ENCODE data around the gene PRICKLE1.

The PRICKLE1 gene

GRCh38 chr12:42524716-42525115, 64.8 kb downstream of the PRICKLE1 start:
- no peak for TF ChIP-seq EZH2phosphoT487 (IDR thresholded peaks at IDR 0.05; ENCODE audit: borderline replicate concordance)
- no peak for TF ChIP-seq CTCF (conservative IDR thresholded peaks at IDR 0.05; ENCODE audit: low read length)
- no peaks in the 10 kb centered on the region for H3K9me2 ChIP-seq (replicated peaks; ENCODE audit: low read depth, low read length)
- H2AFZ ChIP-seq (ENCODE audit: low read length): no peak overlapping the region
- no peaks in the 10 kb centered on the region for H3K36me3 ChIP-seq (ENCODE audit: insufficient read depth, low read length)
- H3K9me3 ChIP-seq (ENCODE audit: insufficient read depth, low read depth, low read length): no peaks in the 10 kb centered on the region
- no peak overlapping the region for H3K9ac ChIP-seq (ENCODE audit: low read depth, low read length, poor library complexity, severe bottlenecking)
- H3K4me3 ChIP-seq (ENCODE audit: low read length, poor library complexity, severe bottlenecking): no peak overlapping the region
- H4K20me1 ChIP-seq (ENCODE audit: insufficient read depth, low read length, poor library complexity, severe bottlenecking): no peaks in the 10 kb centered on the region
- no peak overlapping the region for H3K4me2 ChIP-seq (ENCODE audit: low read depth, low read length, poor library complexity, severe bottlenecking)
- H3K79me2 ChIP-seq (ENCODE audit: insufficient read depth, low read length): no peaks in the 10 kb centered on the region
- H3K27me3 ChIP-seq (ENCODE audit: insufficient read depth, low read length, poor library complexity, severe bottlenecking): no peaks in the 10 kb centered on the region
- H3K4me1 ChIP-seq (ENCODE audit: insufficient read depth, low read length, poor library complexity, severe bottlenecking): no peaks in the 10 kb centered on the region
- no peaks in the 10 kb centered on the region for H3F3A ChIP-seq (ENCODE audit: low read depth)

GRCh38 chr12:42516573-42516972, 73.0 kb downstream of the PRICKLE1 start:
- no peak for TF ChIP-seq EZH2phosphoT487 (IDR thresholded peaks at IDR 0.05; ENCODE audit: borderline replicate concordance)
- no peak for TF ChIP-seq CTCF (conservative IDR thresholded peaks at IDR 0.05; ENCODE audit: low read length)
- no peak overlapping the region for H3K4me3 ChIP-seq (ENCODE audit: low read length, poor library complexity, severe bottlenecking)
- H3K9me2 ChIP-seq (replicated peaks; ENCODE audit: low read depth, low read length): no peaks in the 10 kb centered on the region
- H3K4me1 ChIP-seq (ENCODE audit: insufficient read depth, low read length, poor library complexity, severe bottlenecking): no peaks in the 10 kb centered on the region
- no peaks in the 10 kb centered on the region for H3K79me2 ChIP-seq (ENCODE audit: insufficient read depth, low read length)
- no peak overlapping the region for H3K4me2 ChIP-seq (ENCODE audit: low read depth, low read length, poor library complexity, severe bottlenecking)
- no peaks in the 10 kb centered on the region for H4K20me1 ChIP-seq (ENCODE audit: insufficient read depth, low read length, poor library complexity, severe bottlenecking)
- H3K9me3 ChIP-seq (ENCODE audit: insufficient read depth, low read depth, low read length): no peaks in the 10 kb centered on the region
- no peak overlapping the region for H2AFZ ChIP-seq (ENCODE audit: low read length)
- H3K27me3 ChIP-seq (ENCODE audit: insufficient read depth, low read length, poor library complexity, severe bottlenecking): no peaks in the 10 kb centered on the region
- H3K9ac ChIP-seq (ENCODE audit: low read depth, low read length, poor library complexity, severe bottlenecking): no peak overlapping the region
- H3K36me3 ChIP-seq (ENCODE audit: insufficient read depth, low read length): no peaks in the 10 kb centered on the region
- H3F3A ChIP-seq (ENCODE audit: low read depth): no peaks in the 10 kb centered on the region

- no peaks in the 10 kb centered on the region for H3K9me3 ChIP-seq (ENCODE audit: insufficient read depth, low read depth, low read length)
- no peaks in the 10 kb centered on the region for H3K4me1 ChIP-seq (ENCODE audit: insufficient read depth, low read length, poor library complexity, severe bottlenecking)
Measured at GRCh38 chr12:42511656-42512055, 77.9 kb downstream of the PRICKLE1 start.

More at GRCh38 chr12:42511656-42512055, 77.9 kb downstream of the PRICKLE1 start:
- Histone ChIP-seq H3K4me2 (ENCODE audit: low read depth, low read length, poor library complexity, severe bottlenecking) (no peak overlapping the region), H3K79me2 (ENCODE audit: insufficient read depth, low read length) (no peaks in the 10 kb centered on the region), H4K20me1 (ENCODE audit: insufficient read depth, low read length, poor library complexity, severe bottlenecking) (no peaks in the 10 kb centered on the region), H3K27me3 (ENCODE audit: insufficient read depth, low read length, poor library complexity, severe bottlenecking) (no peaks in the 10 kb centered on the region), H2AFZ (ENCODE audit: low read length) (no peak overlapping the region), H3K9me2 (replicated peaks; ENCODE audit: low read depth, low read length) (no peaks in the 10 kb centered on the region), H3K4me3 (ENCODE audit: low read length, poor library complexity, severe bottlenecking) (no peak overlapping the region), H3F3A (ENCODE audit: low read depth) (no peaks in the 10 kb centered on the region), H3K36me3 (ENCODE audit: insufficient read depth, low read length) (no peaks in the 10 kb centered on the region), H3K9ac (ENCODE audit: low read depth, low read length, poor library complexity, severe bottlenecking) (no peak overlapping the region)
- TF ChIP-seq CTCF (conservative IDR thresholded peaks at IDR 0.05; ENCODE audit: low read length) (no peak), EZH2phosphoT487 (IDR thresholded peaks at IDR 0.05; ENCODE audit: borderline replicate concordance) (no peak)

Data from Loucy (cell line).